NB4 (cell line): ENCODE results near the gene ENG.

Experiments
- DNase-seq: peaks from one replicate; pipeline ENCODE4 v3.0.0; 2010; ENCODE audit warnings: low read depth
- H3K4me3 ChIP-seq: one replicate; pipeline ENCODE4 v1.5.1; 2011; ENCODE audit warnings: mild to moderate bottlenecking, low read depth, low read length, moderate library complexity
- MYC ChIP-seq: IDR thresholded peaks from 2 replicates; pipeline ENCODE4 v1.6.1; 2011; ENCODE audit warnings: low read depth, low read length
- POLR2A ChIP-seq: IDR thresholded peaks from 2 replicates; pipeline ENCODE4 v1.6.1; 2011; ENCODE audit warnings: mild to moderate bottlenecking; ENCODE audit not compliant: insufficient read length; ENCODE audit errors: extremely low read depth
- TF ChIP-seq, protein P1 (sequence below): IDR thresholded peaks from one replicate; pipeline ENCODE4 v1.5.1; 2012; ENCODE audit warnings: low read depth, low read length
- TF ChIP-seq, protein P2 (sequence below): IDR thresholded peaks from 2 replicates; pipeline ENCODE4 v1.6.1; 2011; ENCODE audit warnings: low read depth, low read length

The ENG gene

DNA sequence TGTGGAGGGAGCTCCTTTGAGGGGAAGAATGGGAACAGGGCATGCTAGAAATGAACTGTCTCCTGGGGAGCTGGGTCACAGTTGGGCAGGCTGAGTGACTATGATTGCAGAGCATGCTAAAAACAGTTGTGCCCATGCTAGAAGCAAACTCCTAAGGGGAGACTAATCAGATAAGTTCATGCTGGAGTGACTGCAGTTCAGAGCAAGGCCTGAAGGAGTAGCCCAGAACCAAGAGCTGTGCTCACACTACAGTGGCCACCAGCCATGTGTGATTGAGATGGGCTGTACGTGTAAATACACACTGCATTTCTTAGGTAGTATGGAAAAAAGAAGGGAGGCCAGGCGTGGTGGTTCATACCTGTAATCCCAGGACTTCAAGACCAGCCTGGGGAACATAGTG lies 33.3 kb upstream of the ENG start:
- DNase-seq = peak; percentile 47
- TF ChIP-seq, protein P1, sequence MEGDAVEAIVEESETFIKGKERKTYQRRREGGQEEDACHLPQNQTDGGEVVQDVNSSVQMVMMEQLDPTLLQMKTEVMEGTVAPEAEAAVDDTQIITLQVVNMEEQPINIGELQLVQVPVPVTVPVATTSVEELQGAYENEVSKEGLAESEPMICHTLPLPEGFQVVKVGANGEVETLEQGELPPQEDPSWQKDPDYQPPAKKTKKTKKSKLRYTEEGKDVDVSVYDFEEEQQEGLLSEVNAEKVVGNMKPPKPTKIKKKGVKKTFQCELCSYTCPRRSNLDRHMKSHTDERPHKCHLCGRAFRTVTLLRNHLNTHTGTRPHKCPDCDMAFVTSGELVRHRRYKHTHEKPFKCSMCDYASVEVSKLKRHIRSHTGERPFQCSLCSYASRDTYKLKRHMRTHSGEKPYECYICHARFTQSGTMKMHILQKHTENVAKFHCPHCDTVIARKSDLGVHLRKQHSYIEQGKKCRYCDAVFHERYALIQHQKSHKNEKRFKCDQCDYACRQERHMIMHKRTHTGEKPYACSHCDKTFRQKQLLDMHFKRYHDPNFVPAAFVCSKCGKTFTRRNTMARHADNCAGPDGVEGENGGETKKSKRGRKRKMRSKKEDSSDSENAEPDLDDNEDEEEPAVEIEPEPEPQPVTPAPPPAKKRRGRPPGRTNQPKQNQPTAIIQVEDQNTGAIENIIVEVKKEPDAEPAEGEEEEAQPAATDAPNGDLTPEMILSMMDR = peak; percentile 1
- no peak for TF ChIP-seq MYC
- no peak overlapping the region for H3K4me3 ChIP-seq

GRCh38 chr9:127886401-127886972 lies 32.0 kb upstream of the ENG start:
- H3K4me3 ChIP-seq = no peak overlapping the region
- TF ChIP-seq, protein P2, sequence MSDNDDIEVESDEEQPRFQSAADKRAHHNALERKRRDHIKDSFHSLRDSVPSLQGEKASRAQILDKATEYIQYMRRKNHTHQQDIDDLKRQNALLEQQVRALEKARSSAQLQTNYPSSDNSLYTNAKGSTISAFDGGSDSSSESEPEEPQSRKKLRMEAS = no peak
- TF ChIP-seq, protein P1 = no peak
- no peak for TF ChIP-seq MYC
- TF ChIP-seq POLR2A = no peak
- no peak for DNase-seq

GRCh38 chr9:127885508-127886281 lies 31.2 kb upstream of the ENG start:
- TF ChIP-seq, protein P2 = no peak
- TF ChIP-seq POLR2A (no peak), MYC (no peak)
- TF ChIP-seq, protein P1 = no peak
- no peak for DNase-seq

DNA sequence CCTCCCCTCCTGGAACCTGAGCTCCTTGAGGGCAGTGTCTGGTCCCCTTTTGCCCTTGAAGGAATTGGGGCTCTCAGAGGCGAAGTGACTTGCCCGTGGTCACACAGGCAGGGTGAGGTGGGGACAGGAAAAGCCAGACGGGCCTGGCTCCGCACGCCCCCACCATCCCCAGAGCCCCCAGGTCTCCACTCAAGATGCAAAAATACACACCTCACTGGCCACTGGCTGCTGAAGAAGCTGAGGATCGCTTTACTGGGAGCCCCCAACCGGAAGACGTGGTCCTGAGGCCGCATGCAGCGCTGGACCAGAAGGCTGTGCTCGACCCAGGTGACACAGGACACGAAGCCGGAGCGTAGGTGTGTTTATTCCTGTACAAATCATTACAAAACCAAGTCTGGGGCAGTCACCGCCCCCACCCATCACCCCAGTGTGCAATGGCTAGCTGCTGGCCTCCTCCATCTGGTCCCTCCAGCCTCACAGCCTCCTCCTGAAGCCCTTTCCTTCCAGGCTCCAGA lies 30.6 kb upstream of the ENG start:
- TF ChIP-seq, protein P2 = no peak
- TF ChIP-seq, protein P1 = no peak
- TF ChIP-seq MYC (no peak), POLR2A (no peak)
- H3K4me3 ChIP-seq = no peak overlapping the region
- DNase-seq = no peak

More at GRCh38 chr9:127885508-127886281, 31.2 kb upstream of the ENG start:
- H3K4me3 ChIP-seq = no peak overlapping the region

GRCh38 chr9:127884427-127884911 lies 30.0 kb upstream of the ENG start:
- H3K4me3 ChIP-seq = no peak overlapping the region
- no peak for DNase-seq
- TF ChIP-seq POLR2A (no peak), MYC (no peak)
- TF ChIP-seq, protein P2 = no peak
- TF ChIP-seq, protein P1 = no peak
